ENCODE data around the gene ZBTB9. TPM values are rescaled to one million over a fixed set of nuclear protein-coding genes. Genes with fewer than 3 reads are reported as not detected.
"Not testable (repeated sequence)": the region's sequence is repeated elsewhere in the genome, so short reads cannot be mapped to it uniquely, and the experiment has no call there.

Gene ZBTB9
- total RNA-seq, 1 experiment from 2014 or later: 5.3 TPM

- DNase-seq (ENCODE audit: low spot score): no peak
Observed at GRCh38 chr6:33466075-33466735, 11.8 kb downstream of the ZBTB9 start.

DNA sequence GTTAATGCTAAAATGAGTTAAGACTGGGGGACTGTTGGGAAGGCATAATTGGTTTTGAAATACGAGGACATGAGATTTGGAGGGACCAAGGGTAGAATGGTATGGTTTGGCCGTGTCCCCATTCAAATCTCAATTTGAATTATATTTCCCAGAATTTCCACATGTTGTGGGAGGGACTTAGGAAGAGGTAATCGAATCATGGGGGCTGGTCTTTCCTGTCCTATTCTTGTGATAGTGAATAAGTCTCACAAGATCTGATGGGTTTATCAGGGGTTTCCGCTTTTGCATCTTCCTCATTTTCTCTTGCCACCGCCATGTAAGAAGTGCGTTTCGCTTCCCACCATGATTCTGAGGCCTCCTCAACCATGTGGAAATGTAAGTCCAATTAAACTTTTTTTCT, 12.7 kb downstream of the ZBTB9 start:
- no peak for DNase-seq (ENCODE audit: low spot score)

GRCh38 chr6:33469661-33470060, 15.3 kb downstream of the ZBTB9 start:
- DNase-seq (ENCODE audit: low spot score): no peak

DNA sequence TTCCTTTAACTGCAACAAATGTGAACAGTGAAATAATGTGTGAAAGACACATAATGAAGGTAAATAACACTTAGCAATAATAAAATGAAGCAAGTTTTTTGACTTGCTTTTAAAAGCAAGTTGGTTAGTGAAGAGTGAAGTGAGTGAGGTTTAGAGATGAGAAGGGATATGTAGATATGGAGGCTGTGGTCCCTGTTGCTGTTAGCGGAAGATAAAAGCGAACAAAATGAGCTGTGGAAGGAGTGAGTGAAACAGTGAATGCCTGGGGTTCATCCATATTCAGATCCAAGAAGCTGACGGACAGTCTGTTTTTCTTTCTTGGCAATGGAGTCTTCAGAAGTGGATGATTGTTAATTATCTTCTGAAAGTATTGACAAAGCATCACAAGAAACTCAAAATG, 23.5 kb downstream of the ZBTB9 start:
- no peak for DNase-seq (ENCODE audit: low spot score)

DNA sequence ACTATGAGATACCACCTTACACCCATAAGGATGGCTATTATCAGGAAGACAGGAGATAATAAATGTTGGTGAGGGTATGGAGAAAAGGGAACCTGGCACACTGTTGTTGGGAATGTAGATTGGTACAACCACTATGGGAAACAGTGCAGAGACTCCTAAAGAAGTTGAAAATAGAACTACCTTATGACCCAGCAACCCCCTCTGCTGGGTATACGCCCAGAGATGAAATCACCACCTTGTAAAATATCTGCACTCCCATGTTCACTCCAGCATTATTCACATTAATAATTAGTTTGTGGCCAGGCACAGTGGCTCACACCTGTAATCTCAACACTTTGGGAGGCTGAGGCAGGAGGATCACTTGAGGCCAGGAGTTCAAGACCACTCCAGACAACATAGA, 26.8 kb downstream of the ZBTB9 start:
- peak; percentile 6 for DNase-seq (ENCODE audit: low spot score)

GRCh38 chr6:33482620-33483019, 28.2 kb downstream of the ZBTB9 start:
- DNase-seq (ENCODE audit: low spot score): not testable (repeated sequence)

DNA sequence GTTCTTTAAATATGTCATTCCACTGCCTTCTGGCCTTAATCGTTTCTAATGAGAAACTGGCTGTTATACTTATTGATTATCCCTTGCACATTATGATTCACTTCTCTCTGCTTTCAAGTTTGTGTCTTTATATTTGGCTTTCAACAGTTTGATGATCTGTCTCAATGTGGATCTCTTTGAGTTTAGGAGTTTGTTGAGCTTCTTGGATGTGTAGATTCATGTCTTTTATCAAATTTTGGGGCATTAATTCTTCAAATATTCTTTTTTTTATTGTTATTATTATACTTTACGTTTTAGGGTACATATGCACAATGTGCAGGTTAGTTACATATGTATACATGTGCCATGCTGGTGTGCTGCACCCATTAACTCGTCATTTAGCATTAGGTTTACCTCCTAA, 29.3 kb downstream of the ZBTB9 start:
- no peak for DNase-seq (ENCODE audit: low spot score)

DNA sequence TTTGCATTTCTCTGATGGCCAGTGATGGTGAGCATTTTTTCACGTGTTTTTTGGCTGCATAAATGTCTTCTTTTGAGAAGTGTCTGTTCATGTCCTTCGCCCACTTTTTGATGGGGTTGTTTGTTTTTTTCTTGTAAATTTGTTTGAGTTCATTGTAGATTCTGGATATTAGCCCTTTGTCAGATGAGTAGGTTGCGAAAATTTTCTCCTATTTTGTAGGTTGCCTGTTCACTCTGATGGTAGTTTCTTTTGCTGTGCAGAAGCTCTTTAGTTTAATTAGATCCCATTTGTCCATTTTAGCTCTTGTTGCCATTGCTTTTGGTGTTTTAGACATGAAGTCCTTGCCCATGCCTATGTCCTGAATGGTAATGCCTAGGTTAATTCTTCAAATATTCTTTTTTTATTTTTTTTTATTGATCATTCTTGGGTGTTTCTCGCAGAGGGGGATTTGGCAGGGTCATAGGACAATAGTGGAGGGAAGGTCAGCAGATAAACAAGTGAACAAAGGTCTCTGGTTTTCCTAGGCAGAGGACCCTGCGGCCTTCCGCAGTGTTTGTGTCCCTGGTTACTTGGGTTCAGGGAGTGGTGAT, 30.4 kb downstream of the ZBTB9 start:
- DNase-seq (ENCODE audit: low spot score): not testable (repeated sequence)

- DNase-seq (ENCODE audit: low spot score): not testable (repeated sequence)
Observed at GRCh38 chr6:33485680-33486079, 31.3 kb downstream of the ZBTB9 start.

GRCh38 chr6:33488339-33488738, 34.0 kb downstream of the ZBTB9 start:
- no peak for DNase-seq (ENCODE audit: low spot score)

DNA sequence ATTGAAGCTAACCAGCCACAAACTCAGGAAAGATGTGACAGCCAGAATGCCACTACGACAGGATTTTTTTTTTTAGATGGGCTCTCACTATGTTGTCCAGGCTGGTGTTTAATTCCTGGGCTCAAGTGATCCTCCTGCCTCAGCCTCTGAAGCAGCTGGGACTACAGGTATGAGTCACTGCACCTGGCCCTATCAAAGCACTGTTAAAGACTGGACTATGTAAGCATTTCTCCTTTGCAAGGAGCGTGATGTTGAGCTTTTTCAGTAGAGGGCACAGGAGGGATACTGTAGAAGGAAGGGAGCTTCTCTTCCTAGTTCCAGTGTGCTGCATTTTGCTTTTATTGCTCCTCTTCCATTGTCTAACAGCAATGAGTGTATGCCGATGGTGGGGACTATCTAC, 35.8 kb downstream of the ZBTB9 start:
- peak; percentile 8 for DNase-seq (ENCODE audit: low spot score)

DNA sequence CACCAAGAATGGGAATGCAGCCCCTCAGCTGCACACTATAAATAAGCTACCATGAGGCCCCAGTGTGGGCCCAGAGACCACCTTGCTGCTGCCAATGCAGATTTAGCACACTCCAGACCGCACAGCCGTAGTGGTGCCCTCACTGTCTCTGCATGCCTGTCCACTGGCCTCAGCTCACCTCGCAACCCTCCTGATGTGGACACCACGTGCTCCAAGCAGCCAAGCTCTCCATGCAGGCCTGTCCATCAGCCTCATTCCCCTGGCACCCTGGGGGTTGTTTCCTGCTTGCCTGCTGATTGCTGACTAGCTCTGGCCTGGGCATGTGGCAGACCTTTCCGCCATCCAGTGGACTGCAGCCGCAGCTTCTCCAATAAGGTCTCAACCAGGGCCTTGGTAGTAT, 36.2 kb downstream of the ZBTB9 start:
- no peak for DNase-seq (ENCODE audit: low spot score)

GRCh38 chr6:33492093-33492492, 37.7 kb downstream of the ZBTB9 start:
- no peak for DNase-seq (ENCODE audit: low spot score)

DNA sequence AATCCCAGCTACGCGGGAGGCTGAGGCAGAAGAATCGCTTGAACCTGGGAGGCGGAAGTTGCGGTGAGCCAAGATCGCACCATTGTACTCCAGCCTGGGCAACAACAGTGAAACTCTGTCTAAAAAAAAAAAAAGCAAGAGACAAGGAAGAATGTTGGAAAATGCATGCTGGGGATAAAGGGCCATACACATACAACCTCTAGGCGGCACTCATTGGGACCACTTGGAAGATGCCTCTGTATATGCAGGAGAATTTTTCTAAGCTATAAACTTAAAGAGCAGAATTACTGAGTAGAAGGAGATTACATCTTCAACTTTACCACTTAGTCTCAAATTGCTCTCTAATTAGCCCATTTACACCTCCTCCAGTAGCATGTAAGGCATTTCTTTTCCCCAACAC, 42.8 kb downstream of the ZBTB9 start:
- DNase-seq (ENCODE audit: low spot score): no peak

- DNase-seq (ENCODE audit: low spot score): no peak
Observed at GRCh38 chr6:33502486-33502885, 48.1 kb downstream of the ZBTB9 start.

GRCh38 chr6:33504486-33504885, 50.1 kb downstream of the ZBTB9 start:
- DNase-seq (ENCODE audit: low spot score): no peak

- DNase-seq (ENCODE audit: low spot score): no peak
Observed at GRCh38 chr6:33505548-33506370, 51.4 kb downstream of the ZBTB9 start.

Other genes starting within 250 kb of the ZBTB9 start
- gene HSD17B8, start 249.9 kb upstream of the ZBTB9 start, total RNA-seq (2014; rRNA removed; shearing (Covaris generic)): 0.19 TPM in 1 of 2 replicates, not detected in the other
- gene RING1, start 246.1 kb upstream of the ZBTB9 start, total RNA-seq (2014; rRNA removed; shearing (Covaris generic)): 16.2 and 19.7 TPM in 2 replicates
- gene VPS52, start 182.7 kb upstream of the ZBTB9 start, total RNA-seq (2014; rRNA removed; shearing (Covaris generic)): 23.2 and 34.3 TPM in 2 replicates
- gene RPS18, start 182.5 kb upstream of the ZBTB9 start, total RNA-seq (2014; rRNA removed; shearing (Covaris generic)): 2,019 and 2,446 TPM in 2 replicates
- 0.07 TPM in 2 replicates for gene B3GALT4, start 177.5 kb upstream of the ZBTB9 start, total RNA-seq (2014; rRNA removed; shearing (Covaris generic))
- gene WDR46, start 165.3 kb upstream of the ZBTB9 start, total RNA-seq (2014; rRNA removed; shearing (Covaris generic)): 77.9 and 95.4 TPM in 2 replicates
- gene PFDN6, start 165.0 kb upstream of the ZBTB9 start, total RNA-seq (2014; rRNA removed; shearing (Covaris generic)): 85.3 and 93.7 TPM in 2 replicates
- gene RGL2, start 155.6 kb upstream of the ZBTB9 start, total RNA-seq (2014; rRNA removed; shearing (Covaris generic)): 17.7 and 18.3 TPM in 2 replicates
- gene TAPBP, start 140.5 kb upstream of the ZBTB9 start, total RNA-seq (2014; rRNA removed; shearing (Covaris generic)): 59.4 and 61.6 TPM in 2 replicates
- 7.6 and 8.8 TPM in 2 replicates for gene ZBTB22, start 136.8 kb upstream of the ZBTB9 start, total RNA-seq (2014; rRNA removed; shearing (Covaris generic))
- gene DAXX, start 131.6 kb upstream of the ZBTB9 start, total RNA-seq (2014; rRNA removed; shearing (Covaris generic)): 56.2 and 60.0 TPM in 2 replicates
- gene KIFC1, start 62.8 kb upstream of the ZBTB9 start, total RNA-seq (2014; rRNA removed; shearing (Covaris generic)): 53.2 and 55.6 TPM in 2 replicates
- gene PHF1, start 43.6 kb upstream of the ZBTB9 start, total RNA-seq (2014; rRNA removed; shearing (Covaris generic)): 36.0 and 40.8 TPM in 2 replicates
- gene CUTA, start 36.5 kb upstream of the ZBTB9 start, total RNA-seq (2014; rRNA removed; shearing (Covaris generic)): 298 and 347 TPM in 2 replicates
- gene SYNGAP1, start 34.5 kb upstream of the ZBTB9 start, total RNA-seq (2014; rRNA removed; shearing (Covaris generic)): 1.8 and 2.5 TPM in 2 replicates
- 23.1 and 27.1 TPM in 2 replicates for gene BAK1, start 125.7 kb downstream of the ZBTB9 start, total RNA-seq (2014; rRNA removed; shearing (Covaris generic))
- gene ITPR3, start 166.7 kb downstream of the ZBTB9 start, total RNA-seq (2014; rRNA removed; shearing (Covaris generic)): 57.5 and 59.8 TPM in 2 replicates

Measured in A172 (cell line).